Thyroid gland (tissue), 4 donors: ENCODE results near the gene CABP5.

Experiments
- POLR2A ChIP-seq, 2 donors: fragments of 450-650 bp; IDR thresholded peaks; one replicate each; pipeline ENCODE4 v1.6.1; 2017; ENCODE audit warnings: antibody characterized with exemption in 2 of 2, mild to moderate bottlenecking in 2 of 2, moderate library complexity in 1 of 2
- TF ChIP-seq, protein P1 (sequence below), 6 experiments: fragments of 200-600 bp in 3 of 6; fragments of 450-650 bp in 3 of 6; sonication (generic) in 3 of 6; IDR thresholded peaks; one replicate each; pipeline ENCODE4 v1.5.1; 2016 to 2019; ENCODE audit warnings: antibody characterized with exemption in 6 of 6, mild to moderate bottlenecking in 2 of 6, inconsistent platforms in 1 of 6, moderate library complexity in 1 of 6

DNA sequence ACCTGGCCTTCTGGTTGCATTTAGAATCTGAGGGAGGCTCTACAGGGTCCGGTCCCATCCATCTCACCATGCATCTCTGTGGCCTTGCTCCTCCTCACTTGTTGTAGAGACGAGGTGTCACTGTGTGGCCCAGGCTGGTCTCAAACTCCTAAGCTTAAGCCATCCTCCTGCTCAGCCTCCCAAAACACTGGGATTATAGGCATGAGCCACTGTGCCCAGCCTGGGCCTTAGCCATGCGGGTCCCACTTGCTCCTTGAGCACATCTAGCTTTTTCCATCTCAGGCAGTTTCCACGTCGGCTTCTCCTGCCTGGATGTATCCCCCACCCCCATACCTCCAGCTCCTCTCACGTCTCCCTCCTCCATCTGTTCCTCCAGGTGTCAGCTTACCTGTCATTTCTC lies 39.6 kb downstream of the CABP5 start:
- TF ChIP-seq POLR2A (IDR thresholded peaks at IDR 0.05), result no peak
- TF ChIP-seq, protein P1, sequence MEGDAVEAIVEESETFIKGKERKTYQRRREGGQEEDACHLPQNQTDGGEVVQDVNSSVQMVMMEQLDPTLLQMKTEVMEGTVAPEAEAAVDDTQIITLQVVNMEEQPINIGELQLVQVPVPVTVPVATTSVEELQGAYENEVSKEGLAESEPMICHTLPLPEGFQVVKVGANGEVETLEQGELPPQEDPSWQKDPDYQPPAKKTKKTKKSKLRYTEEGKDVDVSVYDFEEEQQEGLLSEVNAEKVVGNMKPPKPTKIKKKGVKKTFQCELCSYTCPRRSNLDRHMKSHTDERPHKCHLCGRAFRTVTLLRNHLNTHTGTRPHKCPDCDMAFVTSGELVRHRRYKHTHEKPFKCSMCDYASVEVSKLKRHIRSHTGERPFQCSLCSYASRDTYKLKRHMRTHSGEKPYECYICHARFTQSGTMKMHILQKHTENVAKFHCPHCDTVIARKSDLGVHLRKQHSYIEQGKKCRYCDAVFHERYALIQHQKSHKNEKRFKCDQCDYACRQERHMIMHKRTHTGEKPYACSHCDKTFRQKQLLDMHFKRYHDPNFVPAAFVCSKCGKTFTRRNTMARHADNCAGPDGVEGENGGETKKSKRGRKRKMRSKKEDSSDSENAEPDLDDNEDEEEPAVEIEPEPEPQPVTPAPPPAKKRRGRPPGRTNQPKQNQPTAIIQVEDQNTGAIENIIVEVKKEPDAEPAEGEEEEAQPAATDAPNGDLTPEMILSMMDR (IDR thresholded peaks at IDR 0.05), result no peak
